Small intestine (tissue), 7 donors: ENCODE results near the gene SPATA31E1. TPM values are rescaled to one million over a fixed set of nuclear protein-coding genes. Genes with fewer than 3 reads are reported as not detected.

Experiments
- DNase-seq, 2 donors: peaks; one replicate each; pipeline versions ENCODE4 v3.0.0 to v3.0.0-alpha.2; 2013
- FAIRE-seq: peaks from 2 replicates; lab custom pipeline; 2012; peaks lifted over from hg19 to GRCh38; lab: Jason Lieb, UNC
- H3K27ac ChIP-seq, 3 donors: one replicate each; pipeline ENCODE4 v1.5.1; 2013; ENCODE audit warnings: low read length in 2 of 3, mild to moderate bottlenecking in 2 of 3, control low read depth in 1 of 3, inconsistent platforms in 1 of 3, low read depth in 1 of 3, moderate library complexity in 1 of 3
- H3K27me3 ChIP-seq, 3 donors: one replicate each; pipeline ENCODE4 v1.6.1; 2013; ENCODE audit warnings: low read length in 3 of 3, inconsistent platforms in 1 of 3; ENCODE audit not compliant: control insufficient read depth in 3 of 3, insufficient read depth in 3 of 3
- H3K36me3 ChIP-seq, 3 donors: one replicate each; pipeline ENCODE4 v1.6.1; 2013; ENCODE audit warnings: low read length in 3 of 3, inconsistent platforms in 1 of 3, low read depth in 1 of 3, mild to moderate bottlenecking in 1 of 3, moderate library complexity in 1 of 3; ENCODE audit not compliant: control insufficient read depth in 3 of 3, insufficient read depth in 2 of 3
- H3K4me1 ChIP-seq, 3 donors: one replicate each; pipeline ENCODE4 v1.6.1; 2013; ENCODE audit warnings: low read length in 2 of 3, inconsistent platforms in 1 of 3, low read depth in 1 of 3, mild to moderate bottlenecking in 1 of 3, moderate library complexity in 1 of 3; ENCODE audit not compliant: control insufficient read depth in 3 of 3, insufficient read depth in 2 of 3
- H3K4me3 ChIP-seq, 3 donors: one replicate each; pipeline ENCODE4 v1.5.1; 2013; ENCODE audit warnings: low read length in 3 of 3, control low read depth in 1 of 3, inconsistent platforms in 1 of 3, low read depth in 1 of 3, mild to moderate bottlenecking in 1 of 3, moderate library complexity in 1 of 3
- H3K9me3 ChIP-seq, 2 donors: one replicate each; pipeline ENCODE4 v1.6.1; 2013; ENCODE audit warnings: low read depth in 1 of 2, low read length in 1 of 2; ENCODE audit not compliant: control insufficient read depth in 2 of 2, insufficient read depth in 1 of 2
- WGBS, 3 donors: extraction: QIAGEN DNeasy Blood & Tissue Kit; methylation state at CpG; one replicate each; pipeline ENCODE4 v1.1.7; 2013; 5-methylcytosine and 5-hydroxymethylcytosine counted together
- polyA plus RNA-seq, 4 donors: library from polyadenylated mRNA; stranded (reverse) in 3 of 4; unstranded in 1 of 4; fragments of 200-250 nt in 3 of 4; fragments of 120-200 nt in 1 of 4; gene quantifications; one replicate each; pipeline versions ENCODE4 v1.2.1 to v1.2.3, GENCODE V29; 2013
- donor health status: healthy with polysubstance abuse.
- donor health status: control.
- donor health status: control.
- donor health status: Bipolar disorder and iron deficiency.
- donor health status: healthy.

Gene SPATA31E1
- polyA plus RNA-seq, 4 donors = 0.74 TPM; not detected in 3

DNA sequence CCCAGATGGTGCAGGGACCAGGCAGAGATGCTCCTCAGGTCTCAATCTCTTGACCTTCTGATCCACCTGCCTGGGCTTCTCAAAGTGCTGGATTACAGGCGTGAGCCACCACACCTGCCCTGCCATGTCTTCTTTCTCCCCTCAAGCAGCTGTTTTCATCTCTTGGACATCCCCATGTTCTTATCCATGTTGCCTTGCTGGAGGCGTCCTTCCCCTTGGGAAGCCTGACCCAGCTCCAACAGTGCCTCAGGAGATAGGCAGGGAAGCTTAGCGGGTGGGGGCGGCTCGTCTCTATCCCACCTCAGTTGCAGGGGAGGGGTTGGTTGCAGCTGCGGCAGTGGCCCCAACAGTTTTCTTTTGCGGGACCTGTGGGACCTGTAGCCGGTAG is 24.7 kb upstream of the SPATA31E1 start:
- Histone ChIP-seq H3K4me1 (no peaks in the 10 kb centered on the region), H3K27ac (no peak overlapping the region), H3K27me3 (no peaks in the 10 kb centered on the region), H3K9me3 (peaks cover 2 to 38% of the 10 kb centered on the region in 2 donors), H3K4me3 (no peak overlapping the region), H3K36me3 (no peaks in the 10 kb centered on the region)
- DNase-seq = no peak
- 95% methylated on average over 8 of the region's 8 CpGs for WGBS, 3 donors
- no peak for FAIRE-seq

DNA sequence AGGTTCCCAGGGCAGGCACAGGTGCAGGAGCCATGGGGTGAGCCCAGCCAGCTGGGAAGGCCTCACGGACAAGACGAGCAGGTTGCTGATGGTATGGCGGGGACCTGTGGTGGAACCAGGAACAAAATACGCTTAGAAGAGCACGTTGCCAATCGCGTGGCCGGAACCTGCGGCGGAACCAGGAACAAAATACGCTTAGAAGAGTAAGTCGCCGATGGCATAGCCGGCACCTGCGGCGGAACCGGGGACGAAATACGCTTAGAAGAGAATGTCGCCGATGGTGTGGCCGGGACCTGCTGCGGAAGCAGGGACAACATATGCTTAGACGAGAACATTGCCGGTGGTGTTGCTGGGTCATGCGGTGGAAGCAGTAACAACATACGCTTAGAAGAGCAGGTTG is 23.5 kb upstream of the SPATA31E1 start:
- Histone ChIP-seq H3K27me3 (no peaks in the 10 kb centered on the region), H3K27ac (no peak overlapping the region), H3K36me3 (peaks cover 0 to 1% (median 0%) of the 10 kb centered on the region in 3 donors), H3K9me3 (peaks cover 2 to 42% of the 10 kb centered on the region in 2 donors), H3K4me1 (peaks cover 0 to 4% (median 0%) of the 10 kb centered on the region in 3 donors), H3K4me3 (no peak overlapping the region)
- 89 to 98% (median 97%) methylated on average over 27 of the region's 27 CpGs for WGBS, 3 donors
- FAIRE-seq (no peak), DNase-seq (no peak)

DNA sequence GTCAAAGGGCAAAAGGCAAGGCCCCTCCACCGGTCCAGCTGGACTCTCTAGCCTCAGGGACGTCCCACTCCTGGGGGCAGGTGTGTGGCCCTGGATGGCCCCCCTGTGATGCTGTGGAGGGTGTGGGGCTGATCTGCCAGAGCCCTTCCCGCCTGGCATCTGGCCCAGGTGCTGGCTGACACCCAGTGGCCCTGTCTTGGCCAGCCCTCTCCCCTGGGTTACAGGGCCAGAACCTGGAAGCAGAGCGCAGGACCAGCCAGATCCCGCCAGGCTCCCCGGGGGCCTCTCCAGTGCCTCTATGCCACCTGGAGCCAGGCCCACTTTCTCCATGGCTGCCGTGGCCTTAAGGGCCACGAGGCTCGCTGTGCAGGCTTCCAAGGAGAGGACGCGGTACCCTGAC is 22.9 kb upstream of the SPATA31E1 start:
- 78 to 88% (median 82%) methylated on average over 7 to 11 of the region's 11 CpGs for WGBS, 3 donors
- Histone ChIP-seq H3K9me3 (peaks cover 2 to 42% of the 10 kb centered on the region in 2 donors), H3K4me3 (no peak overlapping the region), H3K27me3 (no peaks in the 10 kb centered on the region), H3K27ac (no peak overlapping the region), H3K4me1 (peaks cover 0 to 6% (median 0%) of the 10 kb centered on the region in 3 donors), H3K36me3 (peaks cover 0 to 2% (median 0%) of the 10 kb centered on the region in 3 donors)
- DNase-seq (no peak), FAIRE-seq (no peak)

DNA sequence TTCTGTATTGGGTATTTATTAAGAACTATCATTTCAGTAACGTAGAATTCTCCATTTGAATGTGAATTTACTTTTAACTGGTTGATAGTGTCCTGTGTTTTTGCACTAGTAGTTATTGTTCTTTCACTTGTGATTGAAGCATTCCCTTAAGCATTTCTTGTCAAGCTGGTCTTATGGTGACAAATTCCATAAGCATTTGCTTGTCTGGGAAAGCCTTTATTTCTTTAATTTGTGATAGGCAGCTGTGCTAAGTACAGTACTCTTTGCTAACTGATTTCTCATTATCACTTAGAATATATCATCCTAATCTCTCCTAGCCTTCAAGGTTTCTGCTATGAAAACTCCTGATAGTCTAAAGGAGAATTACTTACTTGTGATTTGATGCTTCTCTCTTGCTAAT is 21.3 kb upstream of the SPATA31E1 start:
- DNase-seq (no peak), FAIRE-seq (no peak)
- peaks cover 0 to 11% (median 0%) of the 10 kb centered on the region in 3 donors for H3K4me1 ChIP-seq
- H3K27me3 ChIP-seq = no peaks in the 10 kb centered on the region
- peaks cover 0 to 2% (median 0%) of the 10 kb centered on the region in 3 donors for H3K36me3 ChIP-seq
- no peak overlapping the region for H3K4me3 ChIP-seq
- peaks cover 2 to 42% of the 10 kb centered on the region in 2 donors for H3K9me3 ChIP-seq
- H3K27ac ChIP-seq = no peak overlapping the region
- 76 to 87% (median 84%) methylated on average over 1 of the region's 1 CpG for WGBS, 3 donors

DNA sequence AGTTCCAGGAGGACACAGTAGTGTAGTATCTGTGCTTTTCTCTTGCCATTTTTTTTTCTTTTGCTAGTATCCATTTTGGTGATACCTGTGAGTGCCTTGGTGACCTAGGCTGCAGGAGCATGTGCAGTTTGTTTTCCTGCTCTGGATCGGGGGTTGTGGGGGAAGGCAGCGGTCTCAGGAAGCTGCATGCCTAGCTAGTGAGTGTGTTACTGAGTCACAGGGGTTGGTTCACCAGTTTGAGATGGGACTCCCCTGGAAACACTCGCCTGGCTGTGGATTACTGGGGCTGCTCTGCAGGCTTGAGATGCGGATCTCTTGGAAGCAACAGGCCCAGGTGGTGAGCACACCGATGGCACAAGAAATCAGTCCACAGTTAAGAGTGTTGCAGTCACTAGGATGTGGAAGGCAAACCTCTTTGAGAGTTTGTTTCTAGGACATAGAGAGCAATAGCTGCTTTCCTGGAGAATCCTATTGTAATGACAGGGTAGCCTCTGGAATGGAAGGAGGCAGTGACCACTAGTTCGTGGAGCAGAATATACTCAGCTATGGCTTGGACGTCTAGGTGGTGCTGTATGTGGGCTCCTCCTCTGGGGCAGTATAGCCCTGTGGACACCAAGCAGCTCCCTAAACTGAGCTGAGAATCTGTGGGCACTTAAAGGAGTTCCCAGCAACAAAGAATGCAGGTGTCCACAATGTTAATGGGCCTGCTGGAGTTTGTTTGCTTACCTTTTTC is 20.0 kb upstream of the SPATA31E1 start:
- no peaks in the 10 kb centered on the region for H3K27me3 ChIP-seq
- H3K27ac ChIP-seq = no peak overlapping the region
- H3K4me3 ChIP-seq = no peak overlapping the region
- H3K4me1 ChIP-seq = peaks cover 0 to 15% (median 0%) of the 10 kb centered on the region in 3 donors
- no peak for FAIRE-seq
- H3K9me3 ChIP-seq = peaks cover 2 to 35% of the 10 kb centered on the region in 2 donors
- 71 to 82% (median 79%) methylated on average over 7 of the region's 7 CpGs for WGBS, 3 donors
- H3K36me3 ChIP-seq = peaks cover 0 to 2% (median 0%) of the 10 kb centered on the region in 3 donors
- DNase-seq = no peak

DNA sequence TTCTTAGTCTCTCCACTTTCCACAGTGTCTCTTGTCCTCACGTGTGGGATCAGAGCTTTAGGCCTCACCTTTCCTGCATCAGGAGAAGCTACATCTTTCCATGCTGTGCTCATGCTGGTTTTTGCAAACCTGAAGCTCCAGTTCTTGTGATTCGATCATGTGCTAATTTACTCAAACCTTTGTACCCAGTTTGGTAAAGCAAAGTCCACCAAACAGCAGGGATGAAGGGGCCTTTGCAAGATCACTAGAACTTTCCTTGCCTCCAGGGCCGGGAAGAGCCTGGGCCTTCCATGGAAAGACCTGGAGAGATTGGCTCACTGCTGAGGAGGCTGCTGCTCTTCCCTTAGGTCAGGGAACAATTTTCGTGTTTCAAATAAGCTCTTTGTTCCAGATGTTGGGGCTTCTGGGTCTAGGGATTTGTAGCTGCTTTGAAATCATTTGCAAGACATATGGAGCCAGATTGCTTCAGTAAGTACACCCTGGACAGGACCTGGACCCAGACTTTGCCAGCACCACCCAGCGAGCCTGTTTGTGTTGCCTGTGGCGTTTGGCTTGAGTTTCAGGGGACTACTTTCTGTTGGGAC is 18.7 kb upstream of the SPATA31E1 start:
- 52 to 72% (median 57%) methylated on average over 6 of the region's 6 CpGs for WGBS, 3 donors
- DNase-seq (peak; percentile 63 to 74), FAIRE-seq (no peak)
- H3K27me3 ChIP-seq = no peaks in the 10 kb centered on the region
- no peak overlapping the region for H3K4me3 ChIP-seq
- peaks cover 0 to 18% (median 0%) of the 10 kb centered on the region in 3 donors for H3K4me1 ChIP-seq
- H3K27ac ChIP-seq = peak overlapping the region in 1 of 3 donors; percentile 69
- peaks cover 0 to 2% (median 0%) of the 10 kb centered on the region in 3 donors for H3K36me3 ChIP-seq
- H3K9me3 ChIP-seq = peaks cover 0 to 23% of the 10 kb centered on the region in 2 donors

DNA sequence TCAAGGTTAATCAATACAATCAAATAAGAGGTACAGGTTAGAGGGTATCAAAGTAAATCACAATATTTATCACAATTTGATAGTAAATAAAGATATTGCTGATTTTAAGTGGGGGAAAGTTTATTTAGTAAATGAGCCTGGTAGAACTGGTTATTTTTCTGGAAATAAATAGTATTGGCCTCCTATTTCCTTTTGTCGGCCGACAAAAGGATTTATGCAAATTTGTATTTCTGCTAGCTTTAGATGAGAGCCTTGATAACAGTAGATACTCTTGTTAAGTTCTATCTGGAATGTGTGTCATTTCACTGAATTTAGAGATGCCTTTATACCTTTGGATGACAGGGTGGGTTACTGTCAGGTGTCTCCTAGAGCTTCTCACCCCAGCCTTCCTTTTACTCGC is 17.8 kb upstream of the SPATA31E1 start:
- peaks cover 0 to 14% of the 10 kb centered on the region in 2 donors for H3K9me3 ChIP-seq
- peak overlapping the region in 1 of 3 donors; percentile 38 for H3K27ac ChIP-seq
- no peaks in the 10 kb centered on the region for H3K27me3 ChIP-seq
- no peak overlapping the region for H3K4me3 ChIP-seq
- FAIRE-seq (no peak), DNase-seq (no peak)
- peaks cover 0 to 18% (median 0%) of the 10 kb centered on the region in 3 donors for H3K4me1 ChIP-seq
- WGBS, 3 donors = 88 to 93% (median 90%) methylated on average over 3 of the region's 3 CpGs
- peaks cover 0 to 2% (median 0%) of the 10 kb centered on the region in 3 donors for H3K36me3 ChIP-seq

DNA sequence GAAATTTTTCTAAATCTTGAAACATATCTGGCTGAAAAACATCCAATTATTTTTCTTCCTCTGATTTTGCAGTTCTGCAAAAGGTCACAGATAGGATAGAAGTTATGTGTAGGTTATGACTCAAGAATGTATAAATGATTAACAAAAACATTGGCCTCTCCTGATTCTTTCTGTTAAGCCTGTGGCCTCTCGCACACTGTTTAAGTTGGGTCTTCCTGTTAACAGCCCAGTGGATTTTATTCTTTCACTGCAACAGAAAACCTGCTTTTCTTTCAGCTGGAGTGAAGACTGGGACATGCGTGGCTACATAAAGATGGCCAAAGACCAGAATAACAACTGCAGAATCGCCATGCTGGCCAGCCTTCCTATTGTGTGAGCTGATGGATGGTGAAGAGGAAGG is 17.1 kb upstream of the SPATA31E1 start:
- FAIRE-seq = no peak
- Histone ChIP-seq H3K27me3 (no peaks in the 10 kb centered on the region), H3K27ac (peak overlapping the region in 1 of 3 donors; percentile 85), H3K36me3 (peaks cover 0 to 2% (median 0%) of the 10 kb centered on the region in 3 donors), H3K4me3 (peak overlapping the region in 1 of 3 donors; percentile 56), H3K9me3 (peaks cover 0 to 9% of the 10 kb centered on the region in 2 donors), H3K4me1 (peaks cover 0 to 18% (median 0%) of the 10 kb centered on the region in 3 donors)
- DNase-seq = peak; percentile 58 to 64
- WGBS, 3 donors = 21 to 59% (median 42%) methylated on average over 3 of the region's 3 CpGs
